ENCODE measurements around the gene CCDC77.

DNA sequence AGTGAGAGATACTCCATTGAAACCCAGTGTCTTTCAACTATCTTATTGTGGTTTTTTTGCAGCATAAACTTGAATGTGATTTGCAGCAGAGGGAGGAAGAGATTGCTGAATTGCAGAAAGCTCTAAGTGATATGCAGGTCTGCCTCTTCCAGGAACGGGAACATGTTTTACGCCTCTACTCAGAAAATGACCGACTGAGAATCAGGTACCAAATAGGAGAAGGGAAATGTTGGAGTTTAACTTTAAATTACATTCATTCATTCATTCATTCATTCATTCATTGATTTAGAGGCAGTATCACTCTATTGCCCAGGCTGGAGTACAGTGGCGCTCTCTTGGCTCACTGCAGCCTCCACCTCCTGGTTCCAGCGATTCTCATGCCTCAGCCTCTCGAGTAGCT, 17.0 kb downstream of the CCDC77 start:
- TF ChIP-seq, protein P1, sequence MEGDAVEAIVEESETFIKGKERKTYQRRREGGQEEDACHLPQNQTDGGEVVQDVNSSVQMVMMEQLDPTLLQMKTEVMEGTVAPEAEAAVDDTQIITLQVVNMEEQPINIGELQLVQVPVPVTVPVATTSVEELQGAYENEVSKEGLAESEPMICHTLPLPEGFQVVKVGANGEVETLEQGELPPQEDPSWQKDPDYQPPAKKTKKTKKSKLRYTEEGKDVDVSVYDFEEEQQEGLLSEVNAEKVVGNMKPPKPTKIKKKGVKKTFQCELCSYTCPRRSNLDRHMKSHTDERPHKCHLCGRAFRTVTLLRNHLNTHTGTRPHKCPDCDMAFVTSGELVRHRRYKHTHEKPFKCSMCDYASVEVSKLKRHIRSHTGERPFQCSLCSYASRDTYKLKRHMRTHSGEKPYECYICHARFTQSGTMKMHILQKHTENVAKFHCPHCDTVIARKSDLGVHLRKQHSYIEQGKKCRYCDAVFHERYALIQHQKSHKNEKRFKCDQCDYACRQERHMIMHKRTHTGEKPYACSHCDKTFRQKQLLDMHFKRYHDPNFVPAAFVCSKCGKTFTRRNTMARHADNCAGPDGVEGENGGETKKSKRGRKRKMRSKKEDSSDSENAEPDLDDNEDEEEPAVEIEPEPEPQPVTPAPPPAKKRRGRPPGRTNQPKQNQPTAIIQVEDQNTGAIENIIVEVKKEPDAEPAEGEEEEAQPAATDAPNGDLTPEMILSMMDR (IDR thresholded peaks at IDR 0.05), result no peak
- no peak for TF ChIP-seq POLR2A (IDR thresholded peaks at IDR 0.05)

Data from esophagus squamous epithelium (tissue), 4 donors.